RWPE2 (cell line): ENCODE measurements around the gene TMEM79.
A peak's percentile ranks its signal among the peaks of the same experiment; 100 is the strongest.

Experiments used
- ATAC-seq: fragments of 200-7000 bp; cut with Tn5 transposase; 3 replicates; pipeline ENCODE4 v1.9.1; 2021; ENCODE audit warnings: low read depth
- DNase-seq: peaks from one replicate; pipeline ENCODE4 v3.0.0-alpha.2; 2020; ENCODE audit warnings: low spot score
- H3K27ac ChIP-seq: fragments of 450-650 bp; 2 replicates; pipeline ENCODE4 v1.5.1; 2017; ENCODE audit warnings: mild to moderate bottlenecking; ENCODE audit not compliant: poor library complexity, severe bottlenecking
- H3K27me3 ChIP-seq: fragments of 250-450 bp; sonication (Bioruptor Pico); 2 replicates; pipeline ENCODE4 v1.5.1; 2021; ENCODE audit warnings: mild to moderate bottlenecking, moderate library complexity; ENCODE audit not compliant: insufficient read depth, poor library complexity, severe bottlenecking
- H3K36me3 ChIP-seq: fragments of 250-450 bp; sonication (Bioruptor Pico); 2 replicates; pipeline ENCODE4 v1.5.1; 2020; ENCODE audit warnings: low read depth, mild to moderate bottlenecking, moderate library complexity
- H3K4me1 ChIP-seq: fragments of 250-450 bp; sonication (Bioruptor Pico); 2 replicates; pipeline ENCODE4 v1.5.1; 2021; ENCODE audit warnings: mild to moderate bottlenecking, moderate library complexity; ENCODE audit not compliant: insufficient read depth, poor library complexity, severe bottlenecking
- H3K4me3 ChIP-seq: fragments of 250-450 bp; sonication (Bioruptor Pico); 2 replicates; pipeline ENCODE4 v1.5.1; 2021; ENCODE audit warnings: mild to moderate bottlenecking, moderate library complexity; ENCODE audit not compliant: severe bottlenecking
- H3K9me3 ChIP-seq: fragments of 250-450 bp; sonication (Bioruptor Pico); 2 replicates; pipeline ENCODE4 v1.5.1; 2021; ENCODE audit warnings: mild to moderate bottlenecking, moderate library complexity; ENCODE audit not compliant: severe bottlenecking
- TF ChIP-seq, protein P1 (sequence below): fragments of 450-650 bp; IDR thresholded peaks from one replicate; pipeline ENCODE4 v1.5.1; 2017; ENCODE audit warnings: mild to moderate bottlenecking, moderate library complexity; ENCODE audit not compliant: poor library complexity, severe bottlenecking

The TMEM79 gene

DNA sequence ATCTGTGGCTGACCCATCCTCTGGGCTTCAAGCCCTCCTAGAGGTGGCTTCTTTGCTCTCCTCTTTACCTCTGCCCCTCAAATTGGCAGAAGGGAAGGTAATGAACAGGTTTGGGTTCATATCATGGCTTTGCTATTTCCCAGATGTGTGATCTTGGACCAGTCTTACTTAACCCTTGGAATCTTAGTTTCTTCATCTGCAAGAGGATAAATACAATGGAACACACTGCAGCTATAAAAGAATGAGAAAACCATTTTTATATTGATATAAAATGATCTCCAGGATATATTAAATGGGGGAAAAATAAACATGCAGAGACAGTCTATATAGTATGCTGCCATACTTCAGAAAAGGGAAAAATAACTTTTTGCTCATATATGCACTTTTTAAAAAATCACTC lies 5.7 kb downstream of the TMEM79 start:
- DNase-seq (no peak), ATAC-seq (no peak)
- Histone ChIP-seq H3K36me3 (peaks cover 24% of the 10 kb centered on the region), H3K27ac (no peak overlapping the region), H3K9me3 (no peaks in the 10 kb centered on the region), H3K27me3 (no peaks in the 10 kb centered on the region), H3K4me1 (no peaks in the 10 kb centered on the region), H3K4me3 (no peak overlapping the region)
- TF ChIP-seq, protein P1, sequence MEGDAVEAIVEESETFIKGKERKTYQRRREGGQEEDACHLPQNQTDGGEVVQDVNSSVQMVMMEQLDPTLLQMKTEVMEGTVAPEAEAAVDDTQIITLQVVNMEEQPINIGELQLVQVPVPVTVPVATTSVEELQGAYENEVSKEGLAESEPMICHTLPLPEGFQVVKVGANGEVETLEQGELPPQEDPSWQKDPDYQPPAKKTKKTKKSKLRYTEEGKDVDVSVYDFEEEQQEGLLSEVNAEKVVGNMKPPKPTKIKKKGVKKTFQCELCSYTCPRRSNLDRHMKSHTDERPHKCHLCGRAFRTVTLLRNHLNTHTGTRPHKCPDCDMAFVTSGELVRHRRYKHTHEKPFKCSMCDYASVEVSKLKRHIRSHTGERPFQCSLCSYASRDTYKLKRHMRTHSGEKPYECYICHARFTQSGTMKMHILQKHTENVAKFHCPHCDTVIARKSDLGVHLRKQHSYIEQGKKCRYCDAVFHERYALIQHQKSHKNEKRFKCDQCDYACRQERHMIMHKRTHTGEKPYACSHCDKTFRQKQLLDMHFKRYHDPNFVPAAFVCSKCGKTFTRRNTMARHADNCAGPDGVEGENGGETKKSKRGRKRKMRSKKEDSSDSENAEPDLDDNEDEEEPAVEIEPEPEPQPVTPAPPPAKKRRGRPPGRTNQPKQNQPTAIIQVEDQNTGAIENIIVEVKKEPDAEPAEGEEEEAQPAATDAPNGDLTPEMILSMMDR: no peak

DNA sequence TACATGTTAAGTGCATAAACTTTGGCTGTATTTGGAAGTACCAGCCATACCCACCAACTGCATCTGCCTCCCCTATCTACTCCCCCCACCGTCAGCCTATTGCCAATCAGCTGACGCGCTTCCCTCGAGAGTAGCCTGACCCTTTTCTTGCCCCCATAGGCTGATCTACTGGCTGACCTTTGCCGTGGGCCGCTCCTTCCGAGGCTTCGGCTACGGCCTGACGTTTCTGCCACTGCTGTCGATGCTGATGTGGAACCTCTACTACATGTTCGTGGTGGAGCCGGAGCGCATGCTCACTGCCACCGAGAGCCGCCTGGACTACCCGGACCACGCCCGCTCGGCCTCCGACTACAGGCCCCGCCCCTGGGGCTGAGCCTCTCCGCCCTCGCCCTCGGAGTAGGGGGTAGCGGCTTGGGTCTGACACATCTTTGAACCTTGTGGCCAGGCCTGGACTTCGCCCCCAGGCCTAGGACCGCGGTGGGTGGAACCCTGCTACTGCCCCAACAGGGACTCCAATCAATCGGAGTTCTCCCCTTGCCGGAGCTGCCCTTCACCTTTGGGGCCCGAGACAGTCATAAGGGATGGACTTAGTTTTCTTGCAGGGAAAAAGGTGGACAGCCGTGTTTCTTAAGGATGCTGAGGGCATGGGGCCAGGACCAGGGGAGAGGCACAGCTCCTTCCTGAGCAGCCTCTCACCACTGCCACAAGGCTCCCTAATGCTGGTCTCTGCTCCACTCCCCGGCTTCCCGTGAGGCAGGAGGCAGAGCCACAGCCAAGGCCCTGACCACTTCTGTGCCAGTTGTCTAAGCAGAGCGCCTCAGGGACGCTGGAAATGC lies 7.3 kb downstream of the TMEM79 start:
- DNase-seq (no peak), ATAC-seq (peak; percentile 6; the same call in 1 of the 3 replicates)
- H3K4me1 ChIP-seq: peaks cover 5% of the 10 kb centered on the region
- TF ChIP-seq, protein P1: no peak
- no peak overlapping the region for H3K27ac ChIP-seq
- no peaks in the 10 kb centered on the region for H3K9me3 ChIP-seq
- peaks cover 20% of the 10 kb centered on the region for H3K36me3 ChIP-seq
- no peaks in the 10 kb centered on the region for H3K27me3 ChIP-seq
- H3K4me3 ChIP-seq: no peak overlapping the region

GRCh38 chr1:156293098-156293434 lies 8.9 kb downstream of the TMEM79 start:
- ATAC-seq (no peak), DNase-seq (no peak)
- H3K36me3 ChIP-seq: peaks cover 16% of the 10 kb centered on the region
- TF ChIP-seq, protein P1: no peak
- no peaks in the 10 kb centered on the region for H3K27me3 ChIP-seq
- H3K4me1 ChIP-seq: peaks cover 5% of the 10 kb centered on the region
- no peak overlapping the region for H3K4me3 ChIP-seq
- no peaks in the 10 kb centered on the region for H3K9me3 ChIP-seq
- H3K27ac ChIP-seq: no peak overlapping the region

DNA sequence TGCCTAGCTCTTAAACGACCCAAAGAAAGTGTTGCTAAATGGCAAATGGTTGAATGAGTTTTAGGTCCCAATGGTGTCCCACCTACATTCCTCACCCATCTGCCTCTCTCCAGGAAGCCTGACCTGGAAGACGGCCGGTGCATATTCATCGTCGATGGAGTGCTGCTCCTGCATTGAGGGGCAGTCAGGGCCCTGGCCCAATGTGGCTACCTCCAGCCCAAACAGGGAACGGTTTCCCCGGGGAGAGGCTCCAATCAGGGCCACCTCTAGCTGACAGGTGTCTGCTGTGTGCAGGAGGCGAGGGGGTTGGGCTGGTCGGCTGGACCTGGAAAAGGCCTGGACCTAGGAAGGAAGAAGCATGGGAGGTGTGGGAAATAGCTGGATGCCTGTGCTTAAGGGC lies 9.8 kb downstream of the TMEM79 start:
- no peak for DNase-seq
- H3K27ac ChIP-seq: no peak overlapping the region
- peaks cover 11% of the 10 kb centered on the region for H3K36me3 ChIP-seq
- H3K4me3 ChIP-seq: no peak overlapping the region
- TF ChIP-seq, protein P1: no peak
- H3K9me3 ChIP-seq: no peaks in the 10 kb centered on the region
- no peak for ATAC-seq
- peaks cover 5% of the 10 kb centered on the region for H3K4me1 ChIP-seq
- H3K27me3 ChIP-seq: no peaks in the 10 kb centered on the region

DNA sequence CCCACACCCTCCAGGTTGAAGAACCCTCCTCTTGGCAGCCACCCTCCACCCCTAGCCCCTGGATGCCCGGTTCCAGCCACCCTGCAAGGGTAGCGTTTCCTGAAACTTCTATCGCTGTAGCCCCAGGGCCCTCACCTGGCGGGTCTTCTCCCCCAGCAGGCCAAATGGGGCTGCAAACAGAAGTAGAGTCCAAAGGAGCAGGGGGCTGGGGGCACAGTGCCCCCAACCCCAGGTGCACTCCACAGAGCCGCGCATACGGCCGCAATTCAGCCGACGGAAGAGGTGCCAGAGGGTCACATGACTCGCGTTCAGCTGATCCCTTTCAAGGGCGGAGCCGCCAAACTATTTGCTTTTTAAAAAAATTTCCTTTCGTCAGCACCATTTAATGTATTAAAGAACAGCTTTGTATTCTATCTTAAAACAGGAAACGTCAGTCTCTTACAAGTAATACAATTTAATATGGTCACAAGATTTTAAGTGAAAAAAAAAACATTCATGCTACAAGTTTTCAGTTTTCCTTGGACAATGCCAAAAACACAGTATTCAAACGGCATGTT lies 11.3 kb downstream of the TMEM79 start, which contains the start of gene GLMP:
GLMP (minus strand) TSS at position 289 of the 557 bp plus-strand sequence; CDS start at position 255, 34 bp downstream.
- H3K4me1 ChIP-seq: peaks cover 5% of the 10 kb centered on the region
- DNase-seq (no peak), ATAC-seq (peak; percentile 63)
- H3K27ac ChIP-seq: no peak within 1 kb of the TSS
- H3K4me3 ChIP-seq: peak within 1 kb of the TSS; percentile 46
- H3K36me3 ChIP-seq: no peaks in the 10 kb centered on the region
- H3K27me3 ChIP-seq: no peaks in the 10 kb centered on the region
- TF ChIP-seq, protein P1: no peak
- no peaks in the 10 kb centered on the region for H3K9me3 ChIP-seq
